Left ventricle myocardium superior (tissue), 1 donor: ENCODE data around the gene CHST4. TPM values are rescaled to one million over a fixed set of nuclear protein-coding genes. Genes with fewer than 3 reads are reported as not detected.
"Not testable (repeated sequence)": the region's sequence is repeated elsewhere in the genome, so short reads cannot be mapped to it uniquely, and the experiment has no call there.

Experiments used
- ATAC-seq: fragments of 200-7000 bp; cut with Tn5 transposase; one replicate; pipeline ENCODE4 v1.9.1; 2020; ENCODE audit warnings: mild to moderate bottlenecking, moderate library complexity
- DNase-seq: peaks from one replicate; pipeline ENCODE4 v3.0.0-alpha.2; 2020
- intact Hi-C: fragments of 100-400 bp; cut with micrococcal nuclease; formaldehyde crosslinking; loops from one replicate; pipeline ENCODE4 v1.11.0; 2022
- total RNA-seq: library from RNA; stranded (reverse); fragmentation: NEBNext Ultra II Directional; extraction: Animal tissue kit (Norgen Biotek cat#: 25700); gene quantifications from one replicate; pipeline ENCODE4 v1.2.1, GENCODE V29; 2021
- donor health status: DM: no; HTN: yes; CAD: no; lungs with severe emphysema.

Gene CHST4
- total RNA-seq, 1 donor from 2014 or later: not detected

DNA sequence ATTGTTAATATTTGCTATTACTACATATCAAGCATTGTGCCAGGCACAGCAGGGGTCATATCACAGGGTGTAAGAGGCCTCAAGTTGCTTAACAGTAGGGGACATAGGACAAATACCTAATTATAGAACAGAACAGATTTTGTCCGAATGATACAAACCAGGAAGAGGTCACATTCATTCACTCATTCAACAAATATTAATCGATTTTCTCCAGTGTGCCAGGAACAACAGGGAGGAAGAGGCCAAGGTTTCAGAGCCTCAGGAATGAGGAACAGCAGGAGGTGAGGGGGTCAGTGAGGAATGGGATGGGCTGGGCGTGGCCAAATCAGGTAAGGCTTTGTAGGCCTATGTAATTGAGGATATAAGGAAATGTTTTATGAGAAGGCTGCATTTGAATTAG is 11.2 kb upstream of the CHST4 start:
- ATAC-seq: no peak
- intact Hi-C loops: no loop called here
- no peak for DNase-seq

DNA sequence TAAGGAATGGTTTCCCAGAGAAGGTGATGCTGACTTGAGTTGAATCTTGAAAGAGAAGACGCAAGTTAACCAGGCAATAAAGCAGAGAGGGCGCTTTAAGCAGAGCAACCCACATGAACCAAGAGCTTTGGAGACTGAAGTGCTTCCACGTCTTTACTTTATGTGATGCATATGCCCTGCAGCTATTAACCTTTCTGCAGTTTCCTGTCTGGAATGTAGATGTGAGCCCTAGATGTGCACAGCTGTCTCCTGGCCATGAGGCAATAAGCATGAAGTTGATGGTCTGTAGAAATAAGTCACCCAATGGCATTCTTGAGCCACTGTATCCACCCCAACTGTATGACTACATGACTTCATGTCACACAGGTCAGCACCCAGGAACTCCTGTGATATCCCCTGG is 5.7 kb upstream of the CHST4 start:
- ATAC-seq: no peak
- no peak for DNase-seq
- intact Hi-C loops: no loop called here

DNA sequence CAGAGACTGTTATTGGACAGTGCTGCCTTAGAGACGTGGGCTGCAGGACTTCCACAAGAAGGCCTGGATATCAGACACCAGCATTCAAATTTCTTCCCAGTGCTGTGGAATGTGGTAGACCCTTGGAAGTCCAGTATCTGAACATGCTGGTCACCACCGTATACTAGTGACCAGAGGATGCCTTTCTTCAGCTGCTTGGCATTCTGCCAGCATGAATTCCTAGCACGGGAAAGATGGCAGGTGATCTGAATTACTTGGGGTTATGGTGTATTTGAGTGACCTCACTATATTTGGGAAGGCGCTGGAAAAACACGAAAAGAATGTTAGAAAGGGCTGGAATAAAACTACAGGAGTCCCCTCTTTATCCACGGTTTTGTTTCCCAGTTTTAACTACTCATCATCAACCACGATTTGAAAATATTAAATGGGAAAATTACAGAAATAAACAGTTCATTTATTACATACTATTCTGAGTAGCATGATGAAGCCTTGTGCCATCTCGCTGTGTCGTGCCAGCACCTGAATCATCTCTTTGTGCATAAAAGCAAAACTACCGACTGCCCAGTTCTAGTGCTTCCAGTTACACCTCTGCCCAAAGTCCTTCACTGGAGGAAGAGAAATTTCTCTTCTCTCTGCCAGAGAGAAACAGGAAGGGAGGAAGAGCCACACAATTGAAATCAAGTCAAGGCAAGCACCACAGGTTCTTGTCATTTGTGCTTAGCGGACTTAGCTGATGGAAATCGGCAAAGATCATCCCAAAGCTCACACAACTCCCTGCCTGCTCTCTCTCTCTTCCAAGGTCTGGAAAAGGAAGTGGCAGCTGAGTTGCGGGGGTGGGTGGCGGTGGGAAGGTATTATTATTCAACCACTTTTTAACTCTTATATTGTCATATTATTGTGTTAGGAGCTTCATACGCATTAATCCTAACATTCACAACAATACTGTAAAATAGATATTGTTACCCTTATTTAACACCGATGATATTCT is 1.4 kb upstream of the CHST4 start:
- no peak for DNase-seq
- no peak for ATAC-seq
- intact Hi-C loops: no loop called here

DNA sequence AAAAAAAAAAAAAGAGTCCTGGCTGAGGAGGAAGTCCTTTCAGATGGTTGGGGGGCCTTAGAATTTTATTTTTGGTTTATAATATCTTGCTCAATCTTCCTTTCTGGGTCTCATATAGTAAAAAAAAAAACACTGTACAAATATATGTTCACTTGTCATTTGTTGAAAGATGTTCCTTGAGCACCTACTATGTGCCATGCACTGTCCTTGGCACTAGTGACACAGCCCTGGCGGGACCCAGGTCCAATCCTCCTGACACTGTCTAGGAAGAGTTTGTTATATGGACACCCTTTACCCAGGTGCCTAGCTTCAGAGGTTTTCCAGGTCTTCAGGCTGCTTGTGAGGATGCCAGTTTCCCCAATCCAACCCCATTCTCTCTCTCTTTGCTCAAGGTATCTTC is 2.0 kb downstream of the CHST4 start:
- DNase-seq (no peak), ATAC-seq (no peak)
- intact Hi-C loops: no loop called here

DNA sequence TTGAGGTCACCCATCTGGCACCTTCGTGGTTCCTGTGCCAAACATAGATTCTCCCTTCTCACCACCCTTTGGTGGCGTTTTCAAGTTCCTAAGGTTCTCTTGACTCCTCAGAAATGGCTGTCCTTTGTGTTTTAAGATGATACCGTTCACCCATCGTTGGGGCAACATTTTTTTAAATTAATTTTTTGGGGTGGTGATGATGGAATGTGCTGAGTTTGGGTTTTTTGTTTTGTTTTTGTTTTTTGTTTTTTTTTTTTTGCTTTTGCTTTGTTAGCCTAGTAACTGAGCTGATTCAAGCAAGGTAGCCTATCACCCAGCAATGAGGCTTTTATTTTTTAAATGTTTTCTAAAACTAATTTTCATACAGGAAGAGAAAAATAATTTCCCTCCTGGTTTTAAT is 2.6 kb downstream of the CHST4 start:
- intact Hi-C loops: no loop called here
- ATAC-seq: no peak
- no peak for DNase-seq

- intact Hi-C loops: no loop called here
- DNase-seq (no peak), ATAC-seq (no peak)
Measured at GRCh38 chr16:71532366-71532765, 6.1 kb downstream of the CHST4 start.

DNA sequence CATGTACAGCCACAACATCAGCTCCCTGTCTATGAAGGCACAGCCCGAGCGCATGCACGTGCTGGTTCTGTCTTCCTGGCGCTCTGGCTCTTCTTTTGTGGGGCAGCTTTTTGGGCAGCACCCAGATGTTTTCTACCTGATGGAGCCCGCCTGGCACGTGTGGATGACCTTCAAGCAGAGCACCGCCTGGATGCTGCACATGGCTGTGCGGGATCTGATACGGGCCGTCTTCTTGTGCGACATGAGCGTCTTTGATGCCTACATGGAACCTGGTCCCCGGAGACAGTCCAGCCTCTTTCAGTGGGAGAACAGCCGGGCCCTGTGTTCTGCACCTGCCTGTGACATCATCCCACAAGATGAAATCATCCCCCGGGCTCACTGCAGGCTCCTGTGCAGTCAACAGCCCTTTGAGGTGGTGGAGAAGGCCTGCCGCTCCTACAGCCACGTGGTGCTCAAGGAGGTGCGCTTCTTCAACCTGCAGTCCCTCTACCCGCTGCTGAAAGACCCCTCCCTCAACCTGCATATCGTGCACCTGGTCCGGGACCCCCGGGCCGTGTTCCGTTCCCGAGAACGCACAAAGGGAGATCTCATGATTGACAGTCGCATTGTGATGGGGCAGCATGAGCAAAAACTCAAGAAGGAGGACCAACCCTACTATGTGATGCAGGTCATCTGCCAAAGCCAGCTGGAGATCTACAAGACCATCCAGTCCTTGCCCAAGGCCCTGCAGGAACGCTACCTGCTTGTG is 10.7 kb downstream of the CHST4 start:
- ATAC-seq (no peak), DNase-seq (no peak)
- intact Hi-C loops: no loop called here

DNA sequence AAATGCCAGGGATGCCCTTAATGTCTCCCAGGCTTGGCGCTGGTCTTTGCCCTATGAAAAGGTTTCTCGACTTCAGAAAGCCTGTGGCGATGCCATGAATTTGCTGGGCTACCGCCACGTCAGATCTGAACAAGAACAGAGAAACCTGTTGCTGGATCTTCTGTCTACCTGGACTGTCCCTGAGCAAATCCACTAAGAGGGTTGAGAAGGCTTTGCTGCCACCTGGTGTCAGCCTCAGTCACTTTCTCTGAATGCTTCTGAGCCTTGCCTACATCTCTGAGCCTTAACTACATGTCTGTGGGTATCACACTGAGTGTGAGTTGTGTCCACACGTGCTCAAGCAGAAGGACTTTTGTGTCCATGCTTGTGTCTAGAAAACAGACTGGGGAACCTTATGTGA is 11.4 kb downstream of the CHST4 start:
- ATAC-seq (no peak), DNase-seq (no peak)
- intact Hi-C loops: no loop called here

GRCh38 chr16:71542377-71542776 is 16.2 kb downstream of the CHST4 start:
- intact Hi-C loops: no loop called here
- DNase-seq (peak; percentile 33), ATAC-seq (no peak)

DNA sequence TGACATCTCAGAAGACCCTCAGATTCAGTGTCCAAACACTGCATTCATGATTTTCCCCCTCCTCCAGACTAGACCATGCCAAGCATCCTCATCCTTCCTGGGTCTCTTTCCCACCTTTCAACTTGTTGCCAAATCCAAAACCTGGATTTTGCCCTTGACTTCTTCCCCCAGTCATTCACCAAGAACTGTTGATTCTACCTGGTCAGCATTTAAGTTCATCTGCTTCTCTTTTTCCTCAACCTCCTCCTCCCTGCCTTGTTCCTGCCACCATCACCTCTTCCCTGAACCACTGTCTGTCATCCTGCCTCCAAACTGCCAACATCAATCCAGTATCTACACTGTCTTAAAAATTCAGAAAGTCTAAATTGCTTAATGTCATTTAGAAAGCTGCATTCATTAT is 20.9 kb downstream of the CHST4 start:
- no peak for ATAC-seq
- DNase-seq: no peak
- intact Hi-C loops: no loop called here

DNA sequence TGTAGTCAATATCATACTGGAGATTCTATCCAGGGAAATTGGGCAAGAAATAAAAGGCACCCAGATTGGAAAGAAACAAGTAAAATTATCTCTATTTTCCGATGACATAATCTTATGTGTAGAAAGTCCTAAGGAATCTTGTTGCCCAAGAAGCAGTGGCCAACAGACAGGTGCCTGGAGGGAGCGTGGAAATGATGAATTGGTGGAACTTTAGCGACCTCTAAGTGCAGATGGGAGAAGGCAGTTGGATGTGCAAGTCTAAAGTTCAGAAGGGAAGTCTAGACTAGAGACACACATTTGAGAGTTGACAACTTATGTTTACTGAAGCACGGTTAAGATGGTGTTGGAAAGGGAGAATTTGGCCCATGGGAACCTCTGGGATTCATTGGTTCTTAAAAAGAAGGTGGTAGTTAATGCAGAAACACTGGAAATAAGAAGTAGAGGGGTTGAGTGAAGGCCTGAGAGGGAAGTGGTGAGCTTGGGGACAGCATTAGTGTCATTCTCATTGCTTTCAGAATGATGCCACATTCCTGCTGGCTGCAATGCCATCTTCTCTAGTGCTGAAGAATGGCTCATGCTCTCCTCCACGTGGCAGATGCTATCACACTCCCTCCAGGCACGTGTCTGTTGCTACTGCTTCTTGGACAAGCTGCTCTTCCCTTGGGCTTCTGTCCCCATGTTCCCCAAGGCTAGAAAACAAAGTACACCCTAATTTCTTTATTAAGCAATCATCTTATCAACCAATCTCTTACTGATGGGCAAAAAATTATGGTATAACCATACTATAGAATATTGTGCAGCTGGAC is 26.7 kb downstream of the CHST4 start:
- intact Hi-C loops: no loop called here
- ATAC-seq (no peak), DNase-seq (no peak)

- no peak for ATAC-seq
- DNase-seq: no peak
- intact Hi-C loops: no loop called here
Measured at GRCh38 chr16:71555230-71555891, 29.1 kb downstream of the CHST4 start.

- ATAC-seq (no peak), DNase-seq (no peak)
- intact Hi-C loops: no loop called here
Measured at GRCh38 chr16:71557299-71557698, 31.1 kb downstream of the CHST4 start.

GRCh38 chr16:71557954-71558582 is 31.8 kb downstream of the CHST4 start:
- DNase-seq (no peak), ATAC-seq (no peak)
- intact Hi-C loops: no loop called here

DNA sequence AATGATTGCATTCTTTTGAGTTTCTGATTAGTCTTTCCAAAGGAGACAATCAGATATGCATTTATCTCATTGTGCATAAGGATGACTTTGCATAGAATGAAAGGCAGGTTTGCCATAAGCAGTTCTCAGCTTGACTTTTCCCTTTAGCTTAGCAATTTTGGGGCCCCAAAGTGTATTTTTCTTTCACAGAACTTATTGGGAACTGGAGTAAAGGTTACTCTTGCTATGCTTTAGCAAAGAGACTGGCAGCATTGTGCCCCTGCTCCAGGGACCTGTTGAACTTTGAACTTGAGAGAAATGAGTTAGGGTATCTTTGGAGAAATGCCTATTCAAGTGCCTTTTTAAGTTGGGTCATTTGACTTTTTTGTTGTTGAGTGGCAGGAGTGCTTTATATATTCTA is 33.6 kb downstream of the CHST4 start:
- intact Hi-C loops: no loop called here
- DNase-seq (no peak), ATAC-seq (no peak)

DNA sequence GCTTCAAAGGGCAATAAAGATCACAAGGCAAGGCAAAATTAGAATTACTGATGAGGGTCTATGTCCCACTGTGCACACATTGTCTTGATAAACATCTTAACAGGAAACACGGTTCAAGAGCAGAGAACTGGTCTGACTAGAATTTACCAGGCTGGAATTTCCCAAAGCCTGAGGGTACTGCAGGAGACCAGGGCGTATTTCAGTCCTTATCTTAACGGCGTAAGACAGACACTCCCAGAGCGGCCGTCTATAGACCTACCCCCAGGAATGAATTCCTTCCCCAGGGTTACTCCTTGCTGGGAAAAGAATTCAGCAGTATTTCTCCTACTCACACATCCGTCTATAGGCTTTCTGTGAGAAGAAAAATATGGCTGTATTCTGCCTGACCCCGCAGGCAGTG is 35.7 kb downstream of the CHST4 start:
- ATAC-seq, intact Hi-C loops: not testable (repeated sequence)

DNA sequence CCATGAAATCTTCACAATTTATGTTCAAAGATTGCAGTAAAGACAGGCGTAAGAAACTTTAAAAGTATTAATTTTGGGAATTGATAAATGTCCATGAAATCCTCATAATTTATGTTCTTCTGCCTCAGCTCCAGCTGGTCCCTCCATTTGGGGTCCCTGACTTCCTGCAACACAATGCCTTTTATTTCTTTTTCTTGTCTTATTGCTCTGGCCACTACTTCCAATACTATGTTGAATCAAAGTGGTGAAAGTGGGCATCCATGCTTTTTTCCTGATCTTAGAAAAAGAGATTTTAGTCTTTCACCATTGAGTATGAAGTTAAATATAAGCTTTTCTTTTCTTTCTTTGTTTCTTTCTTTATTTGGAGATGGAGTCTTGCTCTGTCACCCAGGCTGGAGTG is 36.3 kb downstream of the CHST4 start:
- DNase-seq: no peak
- intact Hi-C loops: no loop called here
- no peak for ATAC-seq

More for the DNA sequence above, 35.7 kb downstream of the CHST4 start:
- not testable (repeated sequence) for DNase-seq

GRCh38 chr16:71564335-71564967 is 38.2 kb downstream of the CHST4 start:
- ATAC-seq: no peak

More at GRCh38 chr16:71564335-71564967, 38.2 kb downstream of the CHST4 start:
- DNase-seq: no peak
- intact Hi-C loops: no loop called here
